Mesendoderm (in vitro differentiated cells): ENCODE results near the gene TBC1D3C. TPM values are rescaled to one million over a fixed set of nuclear protein-coding genes. Genes with fewer than 3 reads are reported as not detected.

Source experiments
- small RNA-seq: library from polyadenylated mRNA; stranded (forward); fragments of <200 nt; extraction: miRNeasy Mini kit (QIAGEN cat#:217004); gene quantifications from one replicate; pipeline ENCODE3, GENCODE V24; 2013; ENCODE audit not compliant: insufficient read depth

TBC1D3C gene

Small RNAs within 50 kb of the gene (small RNA-seq; reads per million reads assigned to genes)
- not detected for gene RF00019
